GM12878 (cell line): ENCODE data around the gene PALMD.

Source experiments
- ATF7 ChIP-seq: fragments of 450-650 bp; IDR thresholded peaks from 2 replicates; pipeline ENCODE4 v1.6.1; 2016; ENCODE audit warnings: low read depth, mild to moderate bottlenecking
- BHLHE40 ChIP-seq, 2 experiments: fragments of 450-650 bp in 1 of 2; IDR thresholded peaks; 2 replicates each; pipeline ENCODE4 v1.6.1; 2011 to 2017; ENCODE audit warnings: low read depth in 2 of 2, borderline replicate concordance in 1 of 2, improper control_type of control experiment in 1 of 2, low read length in 1 of 2, mild to moderate bottlenecking in 1 of 2
- CTCF ChIP-seq, 3 experiments: IDR thresholded peaks in 2 of 3; conservative IDR thresholded peaks in 1 of 3; 2 replicates each; pipeline ENCODE4 v1.5.1; 2011; ENCODE audit warnings: low read depth in 3 of 3, low read length in 3 of 3, mild to moderate bottlenecking in 3 of 3, control low read depth in 2 of 3, moderate library complexity in 2 of 3, inconsistent platforms in 1 of 3, mixed read lengths in 1 of 3; ENCODE audit not compliant: control insufficient read depth in 2 of 3, insufficient read depth in 1 of 3; ENCODE audit errors: extremely low read depth in 1 of 3
- POLR2A ChIP-seq: IDR thresholded peaks from 2 replicates; pipeline ENCODE4 v1.6.1; 2011; ENCODE audit warnings: low read depth, mild to moderate bottlenecking, low read length
- ZBTB33 ChIP-seq: fragments of 450-650 bp; IDR thresholded peaks from 2 replicates; pipeline ENCODE4 v1.6.1; 2017; ENCODE audit warnings: mild to moderate bottlenecking

- TF ChIP-seq POLR2A: no peak
- no peak for TF ChIP-seq CTCF (IDR thresholded peaks at IDR 0.05 in 2 of 3, conservative IDR thresholded peaks at IDR 0.05 in 1 of 3; ENCODE audit: control insufficient read depth in 2 of 3, extremely low read depth in 1 of 3, insufficient read depth in 1 of 3, low read depth in 3 of 3, low read length in 3 of 3)
- no peak for TF ChIP-seq BHLHE40 (IDR thresholded peaks at IDR 0.05; ENCODE audit: borderline replicate concordance in 1 of 2, low read depth in 2 of 2, low read length in 1 of 2)
- TF ChIP-seq ZBTB33: no peak
- TF ChIP-seq ATF7: no peak
These were observed at the start of gene PALMD for GRCh38 chr1:99645699-99646531.
